Endothelial cell of umbilical vein (primary cell): ENCODE data around the gene SLC25A19. TPM values are rescaled to one million over a fixed set of nuclear protein-coding genes. Genes with fewer than 3 reads are reported as not detected.

ENCODE experiments used
- BruUV-seq: library from RNA; stranded (reverse); fragments of 400-500 nt; replicated peaks from 2 replicates; lab custom pipeline; 2021; lab: Mats Ljungman, UMichigan
- CTCF ChIA-PET: fragments of 300-600, 350-600 bp; sonication (Branson Sonifier 250); formaldehyde crosslinking; loops from one replicate; lab custom pipeline; 2021; ENCODE audit warnings: antibody characterized with exemption, inconsistent platforms; lab: Charles Lee
- POLR2A ChIA-PET: fragments of 300-600, 350-600 bp; sonication (Branson Sonifier 250); formaldehyde crosslinking; loops from one replicate; lab custom pipeline; 2021; ENCODE audit warnings: antibody characterized with exemption, inconsistent platforms; lab: Charles Lee
- DNase-seq: peaks from one replicate; pipeline ENCODE4 v3.0.0-alpha.2; 2011; ENCODE audit warnings: low read depth, low spot score
- FAIRE-seq: peaks from 2 replicates; lab custom pipeline; 2011; peaks lifted over from hg19 to GRCh38; lab: Jason Lieb, UNC
- H2AFZ ChIP-seq: 2 replicates; pipeline ENCODE4 v1.6.0; 2012; ENCODE audit warnings: low read depth, low read length, control low read depth, inconsistent platforms
- H3K27ac ChIP-seq: 2 replicates; pipeline ENCODE4 v1.5.1; 2011; ENCODE audit warnings: low read depth, mild to moderate bottlenecking, control low read depth, low read length, moderate library complexity; ENCODE audit not compliant: insufficient read depth
- H3K27me3 ChIP-seq, 2 experiments: 2 replicates each; pipeline versions ENCODE4 v1.6.0 to v1.6.1; 2011; ENCODE audit warnings: low read length in 2 of 2, mixed read lengths in 1 of 2; ENCODE audit not compliant: control insufficient read depth in 2 of 2, insufficient read depth in 2 of 2
- H3K36me3 ChIP-seq, 2 experiments: 2 replicates in 1 of 2; 3 replicates in 1 of 2; pipeline ENCODE4 v1.5.1; 2011; ENCODE audit warnings: low read length in 2 of 2, mild to moderate bottlenecking in 1 of 2, moderate library complexity in 1 of 2; ENCODE audit not compliant: control insufficient read depth in 2 of 2, insufficient read depth in 2 of 2; ENCODE audit errors: extremely low read depth in 1 of 2
- H3K4me1 ChIP-seq: 3 replicates; pipeline ENCODE4 v1.5.1; 2011; ENCODE audit warnings: mild to moderate bottlenecking, low read length; ENCODE audit not compliant: control insufficient read depth, insufficient read depth; ENCODE audit errors: extremely low read depth
- H3K4me2 ChIP-seq: 2 replicates; pipeline ENCODE4 v1.6.1; 2011; ENCODE audit warnings: low read length, control low read depth, mixed read lengths; ENCODE audit not compliant: insufficient read depth
- H3K4me3 ChIP-seq, 3 experiments: fragments of 200-600 bp in 1 of 3; sonication (generic), shearing (Covaris generic) in 1 of 3; replicated peaks in 1 of 3; 2 replicates each; pipeline ENCODE4 v1.5.1; 2011 to 2016; ENCODE audit warnings: control low read depth in 3 of 3, low read length in 3 of 3, mild to moderate bottlenecking in 2 of 3, inconsistent platforms in 1 of 3, low read depth in 1 of 3, moderate library complexity in 1 of 3; ENCODE audit not compliant: insufficient read depth in 1 of 3
- H3K79me2 ChIP-seq: 2 replicates; pipeline ENCODE4 v1.6.0; 2012; ENCODE audit warnings: low read length, inconsistent platforms; ENCODE audit not compliant: control insufficient read depth, insufficient read depth
- H3K9ac ChIP-seq: replicated peaks from 2 replicates; pipeline ENCODE3; 2011; ENCODE audit warnings: low read length, control low read depth; ENCODE audit not compliant: insufficient read depth; ENCODE audit errors: extremely low read depth
- H3K9me1 ChIP-seq: replicated peaks from 3 replicates; pipeline ENCODE4 v1.6.0; 2011; ENCODE audit warnings: mild to moderate bottlenecking, low read length; ENCODE audit not compliant: control insufficient read depth, insufficient read depth; ENCODE audit errors: extremely low read depth
- H3K9me3 ChIP-seq: replicated peaks from 2 replicates; pipeline ENCODE4 v1.5.1; 2012; ENCODE audit warnings: low read length, inconsistent platforms; ENCODE audit not compliant: control insufficient read depth, insufficient read depth
- H4K20me1 ChIP-seq: replicated peaks from 2 replicates; pipeline ENCODE3; 2011; ENCODE audit warnings: mild to moderate bottlenecking, low read length; ENCODE audit not compliant: control insufficient read depth, insufficient read depth; ENCODE audit errors: extremely low read depth
- CTCF ChIP-seq, 2 donors: IDR thresholded peaks; 1 replicate in 1 of 2; 2 replicates in 1 of 2; pipeline ENCODE4 v1.5.1; 2011; ENCODE audit warnings: low read length in 2 of 2, mild to moderate bottlenecking in 2 of 2, moderate library complexity in 2 of 2, control low read depth in 1 of 2, inconsistent platforms in 1 of 2, low read depth in 1 of 2; ENCODE audit not compliant: insufficient read depth in 1 of 2; ENCODE audit errors: extremely low read depth in 1 of 2
- EZH2 ChIP-seq: IDR thresholded peaks from 2 replicates; pipeline ENCODE4 v1.6.1; 2012; ENCODE audit warnings: borderline replicate concordance, low read depth, mild to moderate bottlenecking, moderate library complexity, low read length, inconsistent platforms; ENCODE audit not compliant: severe bottlenecking
- FOS ChIP-seq: IDR thresholded peaks from 2 replicates; pipeline ENCODE4 v1.6.1; 2011; ENCODE audit warnings: mild to moderate bottlenecking, low read length, moderate library complexity, borderline replicate concordance; ENCODE audit not compliant: insufficient read depth
- GATA2 ChIP-seq: IDR thresholded peaks from 2 replicates; pipeline ENCODE4 v1.7.0; 2011; ENCODE audit warnings: low read depth, mild to moderate bottlenecking, moderate library complexity, mixed read lengths, low read length; ENCODE audit not compliant: insufficient read length, insufficient read depth
- JUN ChIP-seq: IDR thresholded peaks from 2 replicates; pipeline ENCODE4 v1.6.1; 2011; ENCODE audit warnings: borderline replicate concordance, low read depth; ENCODE audit not compliant: insufficient read length, insufficient read depth
- MAX ChIP-seq: IDR thresholded peaks from 2 replicates; pipeline ENCODE4 v1.6.1; 2011; ENCODE audit not compliant: insufficient read depth, insufficient read length
- MYC ChIP-seq: IDR thresholded peaks from one replicate; pipeline ENCODE4 v1.6.1; 2011; ENCODE audit warnings: mild to moderate bottlenecking, low read depth, low read length
- POLR2A ChIP-seq: IDR thresholded peaks from 2 replicates; pipeline ENCODE4 v1.6.1; 2012; ENCODE audit warnings: low read depth, mild to moderate bottlenecking, control low read depth, low read length
- POLR2AphosphoS5 ChIP-seq: IDR thresholded peaks from 2 replicates; pipeline ENCODE4 v1.6.1; 2012; ENCODE audit warnings: low read depth, mild to moderate bottlenecking, control low read depth, low read length, moderate library complexity; ENCODE audit not compliant: insufficient read depth
- dilution Hi-C: fragments of 300-500 bp; cut with MboI; formaldehyde crosslinking; loops from one replicate; pipeline ENCODE4 v1.15.0; 2019; ENCODE audit warnings: low sequenced_read_pairs; ENCODE audit not compliant: extremely low pct_ligation_motif_present
- intact Hi-C: fragments of 100-400 bp; cut with micrococcal nuclease; formaldehyde crosslinking; loops from one replicate; pipeline ENCODE4 v1.10.0; 2022
- polyA plus RNA-seq, 4 experiments: library from polyadenylated mRNA; depleted of rRNA in 3 of 4; stranded (reverse) in 3 of 4; unstranded in 1 of 4; fragments of >200 nt; gene quantifications; 2 replicates each; pipeline versions ENCODE4 v1.2.1 to v1.2.3, GENCODE V29; 2011 to 2012; ENCODE audit warnings: missing spikeins in 1 of 4
- total RNA-seq: library from RNA; stranded (reverse); gene quantifications from 2 replicates; pipeline ENCODE4 v1.2.3, GENCODE V29; 2021

SLC25A19 gene
- total and polyA plus RNA-seq, 2 donors (not counting 3 experiments of a cell fraction or from before 2014, with no cell fraction given) = 20.6 to 20.9 TPM

GRCh38 chr17:75245011-75245410 lies 44.2 kb downstream of the SLC25A19 start:
- peaks cover 14% of the 10 kb centered on the region for H3K79me2 ChIP-seq
- ChIA-PET CTCF (interaction anchor here (7.6 kb wide), 1 partner anchor 26 kb away, joined by 91 read pairs; the partner anchor contains the start of gene MIF4GD), POLR2A (interaction anchor here (0.6 kb wide), 1 partner anchor 34 kb away, joined by 4 read pairs; no protein-coding TSS in a partner anchor)
- H3K27me3 ChIP-seq = no peaks in the 10 kb centered on the region
- intact Hi-C loops (no loop called here), dilution Hi-C loops (no loop called here)
- H3K9me3 ChIP-seq = no peaks in the 10 kb centered on the region
- no peak overlapping the region for H3K4me3 ChIP-seq
- no peak overlapping the region for H3K9ac ChIP-seq
- no peak overlapping the region for H3K4me2 ChIP-seq
- H3K9me1 ChIP-seq = no peaks in the 10 kb centered on the region
- FAIRE-seq (no peak), DNase-seq (no peak)
- H3K36me3 ChIP-seq = peaks cover 5 to 50% of the 10 kb centered on the region in 2 experiments
- no peak overlapping the region for H3K27ac ChIP-seq
- no TSS peak for BruUV-seq
- H2AFZ ChIP-seq = no peak overlapping the region
- TF ChIP-seq EZH2 (no peak), FOS (no peak), JUN (no peak), MAX (no peak), MYC (no peak), GATA2 (no peak), POLR2A (no peak), CTCF (IDR thresholded peaks at IDR 0.05; ENCODE audit: extremely low read depth in 1 of 2, insufficient read depth in 1 of 2, low read depth in 1 of 2, low read length in 2 of 2) (no peak), POLR2AphosphoS5 (no peak)
- H4K20me1 ChIP-seq = no peaks in the 10 kb centered on the region
- H3K4me1 ChIP-seq = peaks cover 6% of the 10 kb centered on the region
